Upper lobe of left lung (tissue), 4 donors: ENCODE results near the gene MAP1LC3A.

Source experiments
- CTCF ChIP-seq, 6 experiments: fragments of 450-650 bp in 4 of 6; fragments of 200-600 bp in 2 of 6; sonication (generic) in 2 of 6; IDR thresholded peaks; one replicate each; pipeline ENCODE4 v1.5.1; 2016 to 2019; ENCODE audit warnings: antibody characterized with exemption in 6 of 6
- POLR2A ChIP-seq, 4 donors: fragments of 450-650 bp; IDR thresholded peaks; one replicate each; pipeline ENCODE4 v1.5.1; 2016 to 2017; ENCODE audit warnings: antibody characterized with exemption in 4 of 4, mild to moderate bottlenecking in 2 of 4
- POLR2AphosphoS5 ChIP-seq, 2 donors: sonication (generic); formaldehyde crosslinking; IDR thresholded peaks; one replicate each; pipeline ENCODE4 v1.5.1; 2017; ENCODE audit warnings: antibody characterized with exemption in 2 of 2

DNA sequence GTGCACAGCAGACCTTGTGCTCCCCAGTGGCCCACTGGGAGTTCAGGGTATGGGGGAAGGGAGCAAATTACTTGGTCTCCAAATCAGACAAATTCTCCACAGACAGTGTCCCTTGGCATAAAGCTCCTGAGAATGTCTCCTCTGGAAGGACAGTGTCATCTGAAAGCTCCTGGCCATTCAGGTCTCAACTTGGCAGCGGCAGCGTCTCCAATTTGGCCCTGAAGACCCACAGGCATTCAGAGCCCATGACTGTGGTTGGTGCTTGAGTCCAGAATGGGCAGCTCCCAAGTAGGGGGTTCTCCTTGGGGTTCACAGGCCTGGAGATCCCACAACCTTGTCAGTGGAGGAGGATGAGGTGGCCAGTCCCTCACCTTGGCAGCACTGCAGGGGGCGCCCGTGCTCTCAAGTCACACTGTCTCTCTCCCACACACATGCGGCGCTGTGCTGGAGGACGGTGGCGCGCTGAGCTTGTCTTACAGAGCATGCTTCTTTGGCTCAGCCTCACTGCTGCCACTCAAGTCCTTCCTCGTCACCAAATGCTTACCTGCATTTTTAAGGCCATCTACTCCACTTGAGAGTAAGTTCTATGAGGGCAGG is 21.6 kb upstream of the MAP1LC3A start:
- TF ChIP-seq CTCF (IDR thresholded peaks at IDR 0.05) (peak in 2 of 6 experiments; percentile 12 to 34), POLR2AphosphoS5 (IDR thresholded peaks at IDR 0.05) (no peak), POLR2A (IDR thresholded peaks at IDR 0.05) (no peak)
